ENCODE data around the gene KCNT1.

Gene KCNT1

GRCh38 chr9:135787317-135787716 is 85.3 kb downstream of the KCNT1 start:
- DNase-seq = no peak

GRCh38 chr9:135787776-135788575 is 86.0 kb downstream of the KCNT1 start:
- DNase-seq = no peak

- no peak for DNase-seq
Observed at GRCh38 chr9:135788576-135789300, 86.8 kb downstream of the KCNT1 start.

GRCh38 chr9:135789838-135790291 is 87.9 kb downstream of the KCNT1 start:
- no peak for DNase-seq

- DNase-seq = no peak
Observed at GRCh38 chr9:135790356-135790755, 88.4 kb downstream of the KCNT1 start.

- DNase-seq = no peak
Observed at GRCh38 chr9:135790850-135791249, 88.9 kb downstream of the KCNT1 start.

- DNase-seq = no peak
Observed at GRCh38 chr9:135791431-135792267, 89.7 kb downstream of the KCNT1 start.

- no peak for DNase-seq
Observed at GRCh38 chr9:135792268-135793128, 90.5 kb downstream of the KCNT1 start.

- DNase-seq = no peak
Observed at GRCh38 chr9:135793221-135794056, 91.5 kb downstream of the KCNT1 start.

- DNase-seq = no peak
Observed at GRCh38 chr9:135794057-135794335, 92.0 kb downstream of the KCNT1 start.

GRCh38 chr9:135794361-135794885 is 92.4 kb downstream of the KCNT1 start:
- DNase-seq = no peak

GRCh38 chr9:135795391-135795790 is 93.4 kb downstream of the KCNT1 start:
- no peak for DNase-seq

GRCh38 chr9:135796784-135797485 is 95.0 kb downstream of the KCNT1 start:
- no peak for DNase-seq

GRCh38 chr9:135797507-135798262 is 95.7 kb downstream of the KCNT1 start:
- DNase-seq = peak; percentile 33

GRCh38 chr9:135798263-135798585 is 96.2 kb downstream of the KCNT1 start:
- no peak for DNase-seq

- no peak for DNase-seq
Observed at GRCh38 chr9:135799261-135799660, 97.3 kb downstream of the KCNT1 start.

GRCh38 chr9:135801070-135801469 is 99.1 kb downstream of the KCNT1 start:
- no peak for DNase-seq

GRCh38 chr9:135802876-135803419 is 101.0 kb downstream of the KCNT1 start:
- DNase-seq = no peak

- no peak for DNase-seq
Observed at GRCh38 chr9:135803441-135803840, 101.5 kb downstream of the KCNT1 start.
